ENCODE data around the gene UCK1.
"Not testable (repeated sequence)": the region's sequence is repeated elsewhere in the genome, so short reads cannot be mapped to it uniquely, and the experiment has no call there.

Gene UCK1

GRCh38 chr9:131523451-131524435 lies 7.3 kb downstream of the UCK1 start:
- DNase-seq: no peak

- DNase-seq: no peak
Observed at GRCh38 chr9:131523086-131523388, 8.0 kb downstream of the UCK1 start.

GRCh38 chr9:131522257-131523085 lies 8.6 kb downstream of the UCK1 start:
- DNase-seq: no peak

GRCh38 chr9:131521822-131522221 lies 9.2 kb downstream of the UCK1 start:
- DNase-seq: no peak

GRCh38 chr9:131521203-131521602 lies 9.9 kb downstream of the UCK1 start:
- DNase-seq: no peak

GRCh38 chr9:131520503-131520902 lies 10.6 kb downstream of the UCK1 start:
- DNase-seq: no peak

- no peak for DNase-seq
Observed at GRCh38 chr9:131518553-131518952, 12.5 kb downstream of the UCK1 start.

GRCh38 chr9:131517761-131518190 lies 13.3 kb downstream of the UCK1 start:
- DNase-seq: no peak

GRCh38 chr9:131516930-131517329 lies 14.1 kb downstream of the UCK1 start:
- DNase-seq: no peak

- DNase-seq: no peak
Observed at GRCh38 chr9:131516100-131516499, 15.0 kb downstream of the UCK1 start.

GRCh38 chr9:131515559-131516031 lies 15.5 kb downstream of the UCK1 start:
- DNase-seq: not testable (repeated sequence)

GRCh38 chr9:131513177-131513576 lies 17.9 kb downstream of the UCK1 start:
- no peak for DNase-seq

- no peak for DNase-seq
Observed at GRCh38 chr9:131511880-131512279, 19.2 kb downstream of the UCK1 start.

GRCh38 chr9:131511416-131511815 lies 19.6 kb downstream of the UCK1 start:
- DNase-seq: no peak

- DNase-seq: no peak
Observed at GRCh38 chr9:131505012-131505411, 26.1 kb downstream of the UCK1 start.

- peak in 1 of 2 experiments; percentile 14 for DNase-seq
Observed at GRCh38 chr9:131503626-131504465, 27.2 kb downstream of the UCK1 start.

- peak; percentile 89 to 92 for DNase-seq
Observed at GRCh38 chr9:131502781-131503625, 28.1 kb downstream of the UCK1 start, which contains the start of gene POMT1. Gene POMT1 (plus strand): TSS chr9:131502918. CDS start chr9:131504219, 1,301 bp downstream.

GRCh38 chr9:131500939-131501541 lies 30.0 kb downstream of the UCK1 start:
- DNase-seq: no peak

GRCh38 chr9:131500377-131500776 lies 30.7 kb downstream of the UCK1 start:
- no peak for DNase-seq

GRCh38 chr9:131499254-131499767 lies 31.8 kb downstream of the UCK1 start:
- DNase-seq: no peak

GRCh38 chr9:131496844-131497405 lies 34.1 kb downstream of the UCK1 start:
- DNase-seq: no peak

All from NCI-H2081 (cell line).